Testis (tissue), 3 donors: ENCODE measurements around the gene HLA-DOB. TPM values are rescaled to one million over a fixed set of nuclear protein-coding genes. Genes with fewer than 3 reads are reported as not detected.

Source experiments
- DNase-seq: peaks from one replicate; pipeline ENCODE4 v3.0.0-alpha.2; 2019
- H3K27ac ChIP-seq, 2 donors: fragments of 200-600 bp; sonication (generic); one replicate each; pipeline ENCODE4 v1.5.1; 2019
- H3K27me3 ChIP-seq: fragments of 200-600 bp; sonication (generic); one replicate; pipeline ENCODE4 v1.5.1; 2019
- H3K36me3 ChIP-seq: fragments of 200-600 bp; sonication (generic); one replicate; pipeline ENCODE4 v1.5.1; 2017; ENCODE audit warnings: low read depth; ENCODE audit errors: missing control alignments
- H3K4me1 ChIP-seq: fragments of 200-600 bp; sonication (generic); one replicate; pipeline ENCODE4 v1.5.1; 2019
- H3K4me3 ChIP-seq, 2 donors: fragments of 200-600 bp; sonication (generic); one replicate each; pipeline ENCODE4 v1.5.1; 2017 to 2019
- H3K9me3 ChIP-seq: fragments of 200-600 bp; sonication (generic); one replicate; pipeline ENCODE4 v1.5.1; 2017
- CTCF ChIP-seq, 3 experiments: fragments of 450-650 bp in 2 of 3; fragments of 200-600 bp in 1 of 3; sonication (generic) in 1 of 3; IDR thresholded peaks; one replicate each; pipeline ENCODE4 v1.5.1; 2016 to 2019; ENCODE audit warnings: antibody characterized with exemption in 3 of 3, mild to moderate bottlenecking in 2 of 3, moderate library complexity in 1 of 3
- POLR2A ChIP-seq: fragments of 450-650 bp; IDR thresholded peaks from one replicate; pipeline ENCODE4 v1.6.1; 2017; ENCODE audit warnings: antibody characterized with exemption, mild to moderate bottlenecking, moderate library complexity
- WGBS, 2 donors: methylation state at CpG; one replicate each; pipeline ENCODE4 v1.1.5; 2018; 5-methylcytosine and 5-hydroxymethylcytosine counted together
- intact Hi-C: fragments of 100-400 bp; cut with DNase I; formaldehyde crosslinking; loops from one replicate; pipeline ENCODE4 v1.15.1; 2023; ENCODE audit warnings: low total_unique reads
- polyA plus RNA-seq: library from polyadenylated mRNA; stranded (reverse); fragments of 350-450 nt; fragmentation: Illumina TruSeq; extraction: RNeasy Lipid Tissue Mini Kit (QIAGEN cat#74804); gene quantifications from one replicate; pipeline ENCODE4 v1.2.3, GENCODE V29; 2014; ENCODE audit warnings: low read depth, low replicate concordance; ENCODE audit not compliant: insufficient read depth
- total RNA-seq, 2 donors: library from RNA; depleted of rRNA; stranded (reverse); fragments of >200 nt; gene quantifications; one replicate each; pipeline ENCODE4 v1.2.3, GENCODE V29; 2016

HLA-DOB gene
- total and polyA plus RNA-seq, 3 donors from 2014 or later, result 0.31 to 2.3 (median 1.3) TPM

GRCh38 chr6:32857156-32857891 lies 40.5 kb upstream of the HLA-DOB start:
- WGBS, 2 donors, result 81 to 89% methylated on average over 13 to 14 of the region's 14 CpGs
- intact Hi-C loops, result no loop called here
- TF ChIP-seq CTCF (IDR thresholded peaks at IDR 0.05) (no peak), POLR2A (no peak)
- no peak for DNase-seq
- H3K27me3 ChIP-seq, result no peaks in the 10 kb centered on the region
- H3K4me3 ChIP-seq, result no peak overlapping the region
- H3K36me3 ChIP-seq, result no peaks in the 10 kb centered on the region
- peaks cover 7% of the 10 kb centered on the region for H3K4me1 ChIP-seq
- H3K9me3 ChIP-seq, result no peaks in the 10 kb centered on the region
- H3K27ac ChIP-seq, result no peak overlapping the region

DNA sequence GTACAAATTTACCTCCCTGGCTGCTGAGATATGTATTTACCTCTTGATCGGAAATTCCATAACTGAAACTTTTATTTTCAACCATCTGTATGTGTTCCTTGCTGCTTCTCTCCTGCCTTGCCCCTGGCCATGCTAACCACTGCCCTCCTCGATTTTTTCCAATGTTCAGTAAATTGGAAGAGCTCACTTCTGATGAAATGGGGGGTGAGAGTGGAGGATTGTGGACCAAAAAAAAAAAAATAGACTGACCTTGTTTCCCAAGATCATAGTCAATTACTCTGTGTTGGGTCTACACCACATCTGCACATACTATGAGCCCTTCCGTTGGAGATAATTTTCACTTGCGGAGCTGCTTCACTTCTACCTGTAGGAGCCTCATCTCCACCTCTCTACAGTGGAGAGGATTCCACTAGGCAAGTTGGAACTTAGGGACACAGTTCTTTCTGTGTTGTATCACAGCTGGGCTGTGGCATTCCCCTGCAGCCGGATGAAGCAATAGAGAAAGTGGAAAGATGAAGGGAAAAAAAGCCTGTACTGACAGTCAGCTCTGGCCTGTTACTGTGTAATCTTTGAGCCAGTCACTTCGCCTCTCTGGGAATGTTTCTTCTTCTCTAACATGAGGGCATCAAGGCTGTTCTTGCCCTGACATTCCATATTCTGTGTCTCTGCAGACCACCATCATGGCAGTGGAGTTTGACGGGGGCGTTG lies 38.8 kb upstream of the HLA-DOB start:
- Histone ChIP-seq H3K27ac (peak overlapping the region in 1 of 2 donors; percentile 98), H3K4me1 (peaks cover 13% of the 10 kb centered on the region), H3K9me3 (no peaks in the 10 kb centered on the region), H3K36me3 (no peaks in the 10 kb centered on the region), H3K4me3 (no peak overlapping the region), H3K27me3 (no peaks in the 10 kb centered on the region)
- WGBS, 2 donors, result 80 to 84% methylated on average over 8 of the region's 8 CpGs
- intact Hi-C loops, result no loop called here
- DNase-seq, result no peak
- TF ChIP-seq POLR2A (no peak), CTCF (IDR thresholded peaks at IDR 0.05) (peak in 1 of 3 experiments; percentile 6)

DNA sequence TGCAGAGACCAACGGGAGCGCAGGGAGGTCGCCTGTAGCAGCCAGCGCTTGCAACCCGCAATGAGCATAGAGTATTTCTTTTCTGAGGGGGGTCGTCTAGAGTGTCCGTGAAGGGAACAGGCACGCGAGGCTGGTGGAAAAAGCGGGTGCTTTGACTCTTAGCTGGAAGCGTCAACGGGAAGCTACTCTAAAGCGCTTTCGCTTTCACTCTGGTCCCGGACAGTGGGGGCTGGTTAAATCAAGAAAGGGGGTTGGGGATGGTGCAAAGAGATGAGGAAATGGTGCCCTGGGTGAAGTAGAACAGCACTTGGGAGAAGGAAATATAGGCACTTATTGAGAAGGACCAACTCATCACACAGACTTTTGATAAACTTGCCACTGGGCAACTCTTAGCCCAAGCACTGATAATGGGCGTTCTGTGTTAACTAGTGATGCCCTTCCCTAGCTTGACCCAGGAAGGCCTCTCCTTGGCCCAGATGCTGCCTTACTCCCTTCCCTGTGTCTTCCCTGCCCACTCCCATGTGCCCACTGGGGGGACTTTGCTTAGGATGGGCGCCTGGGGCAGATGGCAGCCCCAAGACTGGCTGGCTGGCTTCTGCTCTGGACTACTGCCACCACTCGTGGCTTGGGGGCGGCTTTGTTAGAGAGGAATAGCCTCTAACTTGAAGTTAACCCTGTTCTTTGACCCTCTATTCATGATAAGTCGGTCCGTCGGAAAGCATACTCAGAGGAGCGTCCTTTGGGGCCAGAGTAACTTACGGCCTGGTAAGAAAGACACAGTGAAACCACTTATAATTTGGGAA lies 37.8 kb upstream of the HLA-DOB start:
- Histone ChIP-seq H3K27ac (peak overlapping the region; percentile 96 to 98), H3K9me3 (no peaks in the 10 kb centered on the region), H3K27me3 (no peaks in the 10 kb centered on the region), H3K4me3 (peak overlapping the region; percentile 84 to 88), H3K36me3 (no peaks in the 10 kb centered on the region), H3K4me1 (peaks cover 13% of the 10 kb centered on the region)
- TF ChIP-seq CTCF (IDR thresholded peaks at IDR 0.05), result no peak
- no peak for TF ChIP-seq POLR2A
- intact Hi-C loops, result no loop called here
- DNase-seq, result peak; percentile 49
- WGBS, 2 donors, result 7 to 11% methylated on average over 23 to 24 of the region's 24 CpGs

GRCh38 chr6:32853541-32854375 lies 37.0 kb upstream of the HLA-DOB start, which contains the start of the genes PSMB9 and TAP1:
PSMB9 (plus strand) TSS chr6:32854192; CDS start chr6:32854230, 38 bp downstream.
TAP1 (minus strand) TSS chr6:32853704; CDS start chr6:32853636, 68 bp downstream.
- H3K4me1 ChIP-seq, result peaks cover 13% of the 10 kb centered on the region
- no peaks in the 10 kb centered on the region for H3K36me3 ChIP-seq
- TF ChIP-seq CTCF (IDR thresholded peaks at IDR 0.05) (peak; percentile 70 to 90 (median 84)), POLR2A (peak; percentile 27)
- no peaks in the 10 kb centered on the region for H3K9me3 ChIP-seq
- peak; percentile 95 for DNase-seq
- peak within 1 kb of the TSS; percentile 84 to 88 for H3K4me3 ChIP-seq
- WGBS, 2 donors, result 0 to 2% methylated on average over 10 to 59 of the region's 68 CpGs
- no peaks in the 10 kb centered on the region for H3K27me3 ChIP-seq
- intact Hi-C loops, result no loop called here
- H3K27ac ChIP-seq, result peak within 1 kb of the TSS; percentile 96 to 98
